ENCODE data around the gene MDM2.

The MDM2 gene

GRCh38 chr12:68807576-68808387 is at the start of gene MDM2:
MDM2 (plus strand) TSS chr12:68808177; CDS start chr12:68808478, 301 bp downstream.
- peak; percentile 38 to 93 (median 83) for DNase-seq

DNA sequence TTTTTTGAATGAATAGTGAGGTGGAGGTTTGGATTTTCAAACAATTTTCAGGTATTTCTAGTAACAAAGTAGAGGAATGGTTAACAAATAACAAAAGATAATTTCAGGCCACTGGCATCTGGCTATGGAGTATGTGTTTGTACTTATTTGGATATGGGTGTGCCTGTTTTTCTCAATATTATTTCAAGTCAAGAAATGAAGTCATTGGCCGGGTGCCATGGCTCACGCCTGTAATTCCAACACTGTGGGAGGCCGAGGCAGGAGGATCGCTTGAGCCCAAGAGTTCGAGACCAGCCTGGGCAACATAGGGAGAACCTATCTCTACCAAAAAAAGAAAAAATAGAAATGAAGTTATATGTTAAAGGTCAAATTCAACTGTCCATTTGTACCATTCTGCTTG is 48.1 kb upstream of the MDM2 start:
- DNase-seq, result no peak

- no peak for DNase-seq
These were observed 47.1 kb upstream of the MDM2 start for GRCh38 chr12:68760806-68761441.

DNA sequence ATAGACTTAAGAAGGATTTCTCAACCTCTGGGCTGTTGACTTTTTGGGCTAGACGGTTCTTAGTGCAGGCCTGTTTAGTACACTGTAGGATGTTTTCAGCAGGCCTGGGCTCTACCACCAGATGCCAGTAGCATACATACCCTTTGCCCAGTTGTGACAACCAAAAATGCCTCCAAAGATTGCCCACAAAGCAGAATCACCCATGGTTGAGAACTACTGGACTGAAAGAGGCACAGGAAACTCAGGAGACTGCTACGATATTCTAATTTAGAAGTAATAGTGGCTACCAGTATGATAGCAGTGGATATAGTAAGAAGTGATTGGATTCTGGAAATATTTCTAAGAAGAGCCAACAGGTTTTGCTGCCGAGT is 46.5 kb upstream of the MDM2 start:
- no peak for DNase-seq

DNA sequence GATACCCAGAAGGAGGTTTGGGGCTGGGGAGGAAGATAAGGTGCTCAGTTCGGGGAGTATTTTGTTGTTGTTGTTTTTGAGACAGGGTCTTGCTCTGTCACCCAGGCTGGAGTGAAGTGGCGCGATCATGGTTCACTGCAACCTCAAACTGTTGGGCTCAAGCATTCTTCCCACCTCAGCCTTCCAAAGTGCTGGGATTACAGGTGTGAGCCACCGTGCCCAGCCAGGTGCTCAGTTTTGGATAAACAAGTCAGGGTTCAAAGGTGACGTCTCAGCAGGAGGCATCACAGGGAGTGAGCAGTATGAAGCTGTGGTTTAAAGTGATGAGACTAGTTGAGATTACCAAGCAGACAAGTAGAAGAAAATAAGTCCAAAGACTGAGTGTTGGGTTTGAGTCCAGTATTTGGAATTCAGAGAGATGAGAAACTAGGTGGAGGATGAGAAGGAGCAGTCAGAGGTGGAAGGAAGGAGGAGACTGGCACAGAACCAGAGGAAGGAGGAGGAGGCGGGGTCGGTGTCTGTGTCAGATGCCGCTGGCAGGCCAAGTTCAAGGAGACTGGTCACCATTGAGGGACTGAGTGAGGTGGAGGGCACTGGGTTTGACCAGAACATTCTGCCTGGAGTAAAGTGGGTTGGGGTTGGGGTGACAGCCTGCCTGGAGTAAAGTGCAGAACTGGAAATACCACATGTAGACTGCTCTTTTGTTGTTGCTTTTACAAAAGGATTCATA is 45.9 kb upstream of the MDM2 start:
- DNase-seq, result no peak

DNA sequence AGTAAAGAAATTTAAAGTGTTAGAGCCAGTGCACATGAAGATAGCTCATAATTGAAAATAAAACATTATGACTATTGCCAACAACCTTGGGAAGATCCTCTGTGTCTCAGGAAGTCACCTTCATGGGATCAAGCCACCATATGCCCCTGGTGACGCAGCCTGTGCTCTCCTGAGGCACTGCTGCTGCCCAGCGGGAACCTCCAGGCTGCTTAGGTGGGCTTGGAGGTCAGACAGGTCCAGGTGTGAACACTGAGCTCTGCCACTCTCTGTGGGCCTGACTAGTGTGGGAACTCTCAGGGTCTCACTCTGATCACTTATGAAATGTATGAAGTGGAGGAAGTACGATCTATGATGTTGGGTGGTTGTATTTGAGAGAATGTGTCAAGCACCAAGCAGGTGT is 45.3 kb upstream of the MDM2 start:
- DNase-seq, result no peak

DNA sequence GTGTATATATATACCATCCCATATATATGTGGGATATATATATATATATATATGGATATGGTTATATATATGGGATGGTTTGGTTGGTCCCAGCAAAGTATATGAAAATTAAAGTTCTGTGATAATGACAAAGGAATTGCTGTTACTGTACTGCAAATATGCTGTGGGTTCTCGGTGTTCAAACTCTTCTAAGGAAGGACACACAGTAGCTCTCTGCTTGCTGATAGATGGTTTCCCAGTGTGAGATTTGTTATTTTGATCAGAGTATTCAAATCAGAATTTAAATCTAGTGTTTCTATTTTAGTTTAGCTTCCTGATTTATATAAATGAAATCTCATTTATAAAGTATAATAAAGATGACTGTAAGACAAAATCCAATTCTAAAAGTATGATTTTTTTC is 42.3 kb upstream of the MDM2 start:
- DNase-seq, result no peak

- DNase-seq, result no peak
These were observed 41.3 kb upstream of the MDM2 start for GRCh38 chr12:68766646-68767045.

- DNase-seq, result no peak
These were observed 40.8 kb upstream of the MDM2 start for GRCh38 chr12:68767191-68767590.

DNA sequence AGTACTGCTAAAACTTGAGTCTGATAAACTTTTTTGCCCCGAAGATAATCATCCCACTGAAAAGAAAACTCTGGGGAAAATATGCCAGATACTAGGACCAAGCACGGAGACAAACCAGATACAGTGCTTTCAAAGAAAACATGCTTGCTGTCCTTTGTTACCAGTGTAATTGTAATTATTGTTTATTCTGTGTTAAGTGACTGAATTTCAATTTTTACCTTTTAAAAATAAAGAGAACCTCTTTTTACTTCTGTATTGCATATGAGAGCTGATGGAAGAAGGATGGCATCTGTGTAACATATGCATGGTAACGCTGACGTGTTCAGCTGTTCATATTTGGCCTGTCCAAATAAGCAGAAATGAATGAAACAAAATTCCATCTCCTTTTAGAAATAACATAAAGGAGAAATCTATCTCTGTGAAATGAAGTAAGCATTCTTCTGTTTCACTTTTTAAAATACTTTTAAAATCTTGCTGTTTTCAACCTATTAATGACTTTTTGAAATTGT is 39.5 kb upstream of the MDM2 start:
- DNase-seq, result no peak

DNA sequence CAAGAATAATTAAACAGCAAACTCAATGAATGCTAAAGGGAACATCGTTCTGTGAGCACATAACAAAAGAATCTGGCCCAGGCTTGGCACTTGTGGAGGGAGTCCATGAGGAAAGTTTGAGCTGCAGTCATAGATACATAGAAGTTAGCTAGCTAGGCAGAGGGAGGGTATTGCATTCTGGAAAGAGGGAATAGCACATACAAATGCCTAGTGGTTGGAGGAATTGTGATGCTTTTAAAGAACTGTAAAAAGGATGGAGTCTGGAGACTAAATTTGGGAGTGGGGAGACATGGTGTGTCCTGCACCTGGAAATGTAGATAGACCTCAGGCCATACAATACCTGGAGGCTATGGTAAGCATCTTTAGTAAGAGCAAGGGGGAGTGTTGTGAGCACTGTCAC is 38.0 kb upstream of the MDM2 start:
- DNase-seq, result no peak

DNA sequence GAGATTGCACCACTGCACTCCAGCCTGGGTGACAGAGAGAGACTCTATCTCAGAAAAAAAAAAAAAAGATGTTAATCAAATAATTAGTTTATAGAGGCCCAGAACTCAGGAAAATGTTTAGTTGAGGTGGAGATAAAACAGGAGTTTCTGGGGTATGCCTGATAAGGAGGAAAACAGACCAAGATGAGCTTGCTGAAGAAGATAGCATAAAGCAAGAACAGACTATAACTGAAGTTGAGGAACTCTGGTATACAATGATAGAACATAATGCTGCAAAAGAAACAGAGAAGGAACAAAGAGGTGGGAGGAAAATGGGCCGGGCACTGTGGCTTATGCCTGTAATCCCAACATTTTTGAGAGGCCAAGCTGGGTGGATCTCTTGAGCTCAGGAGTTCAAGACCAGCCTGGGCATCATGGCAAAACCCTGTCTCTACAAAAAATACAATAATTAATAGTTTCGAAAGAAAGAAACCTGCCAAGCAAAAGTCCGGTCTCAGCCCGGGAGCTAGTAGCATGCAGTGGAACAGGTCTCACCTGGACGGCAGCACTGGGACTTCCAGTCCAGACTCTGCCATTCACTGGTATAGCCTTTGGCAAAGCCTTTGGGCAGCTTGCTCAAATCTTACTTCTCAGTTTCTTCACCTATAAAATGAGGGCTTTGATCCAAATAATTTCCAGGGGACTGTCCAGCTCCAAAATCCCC is 36.6 kb upstream of the MDM2 start:
- no peak for DNase-seq

DNA sequence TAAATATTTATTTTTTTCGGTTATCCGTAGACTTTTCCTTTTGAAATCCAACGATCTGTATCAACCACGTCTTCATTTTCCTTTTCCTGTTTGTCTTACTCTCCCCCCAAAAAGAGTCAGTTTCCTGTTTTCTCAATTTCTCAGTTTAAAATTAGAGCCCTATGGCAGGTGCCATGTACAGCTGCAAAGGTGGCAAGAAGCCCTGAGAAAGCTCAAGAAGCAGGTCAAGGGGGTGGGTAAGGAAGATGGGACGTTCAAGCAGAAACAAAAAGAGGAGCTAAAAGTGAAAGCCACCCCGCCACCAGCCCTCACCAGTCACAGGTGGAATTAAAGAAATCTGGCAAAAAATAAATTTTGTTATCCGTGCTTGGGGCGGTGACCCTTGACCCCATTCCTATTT is 35.3 kb upstream of the MDM2 start:
- no peak for DNase-seq

DNA sequence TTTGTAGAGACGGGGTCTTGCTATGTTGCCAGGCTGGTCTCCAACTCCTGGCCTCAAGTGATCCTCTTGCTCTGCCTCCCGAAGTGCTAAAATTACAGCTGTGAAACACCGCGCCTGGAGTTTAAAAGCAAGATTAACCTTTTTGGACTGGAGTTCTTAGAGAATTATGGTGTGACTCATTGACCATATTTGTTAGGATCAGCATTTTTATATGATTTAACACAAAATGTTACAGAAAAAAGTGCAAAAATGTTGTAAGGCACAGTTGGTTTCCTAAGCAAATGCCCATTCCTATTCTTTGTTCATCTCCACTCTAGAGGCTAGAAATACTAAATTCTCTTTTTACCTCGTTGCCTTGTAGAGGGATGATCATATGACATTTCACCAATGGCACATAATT is 34.4 kb upstream of the MDM2 start:
- no peak for DNase-seq

DNA sequence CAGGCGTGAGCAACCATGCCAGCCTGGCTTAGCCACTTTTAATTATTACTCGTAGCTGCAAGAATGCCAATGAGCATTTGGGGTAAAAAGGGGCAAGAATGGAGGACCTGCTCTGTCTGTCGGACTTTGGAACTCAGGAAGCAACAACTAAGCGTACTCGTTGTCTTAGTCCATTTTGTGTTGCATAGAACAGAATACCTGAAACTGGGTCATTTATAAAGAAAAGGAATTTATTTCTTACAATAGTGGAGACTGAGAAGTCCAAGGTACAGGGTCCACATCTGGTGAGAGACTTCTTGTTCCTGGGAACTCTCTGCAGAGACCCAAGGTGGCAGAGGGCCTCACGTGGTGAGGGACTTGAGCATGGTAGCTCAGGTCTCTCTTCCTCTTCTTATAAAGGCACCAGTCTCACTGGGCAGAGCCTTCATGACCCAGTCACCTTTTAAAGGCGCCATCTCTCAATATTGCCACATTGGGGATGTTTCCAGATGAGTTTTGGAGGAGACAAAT is 32.8 kb upstream of the MDM2 start:
- no peak for DNase-seq

DNA sequence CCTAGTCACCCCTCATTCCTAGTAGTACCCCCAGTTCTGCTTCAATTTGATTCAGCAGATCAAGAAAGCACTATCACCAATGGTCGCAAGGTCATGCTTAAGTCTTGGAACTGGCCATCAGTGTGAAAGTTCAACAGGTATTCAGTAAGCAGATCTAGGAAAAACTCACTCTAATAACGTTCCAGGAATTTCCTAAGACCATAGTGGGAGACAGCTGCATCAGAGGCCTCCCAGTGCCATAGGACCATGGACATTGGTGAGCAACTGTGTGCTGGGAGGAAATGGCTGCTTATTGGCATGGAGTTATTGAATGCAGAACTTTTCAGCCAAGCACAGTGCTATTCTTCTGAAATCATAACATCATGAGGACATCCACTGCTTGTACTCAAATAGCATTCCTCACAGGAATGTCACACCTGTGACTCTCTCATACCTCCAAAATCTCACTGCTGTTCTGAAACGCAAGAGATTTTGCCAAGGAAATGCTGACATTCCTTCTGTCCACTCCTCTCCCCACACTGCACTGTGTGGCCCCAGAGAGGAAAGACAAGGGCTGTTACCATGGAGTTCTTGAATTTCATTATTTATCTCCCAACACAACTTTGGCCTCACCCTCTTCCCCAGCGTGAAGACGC is 30.9 kb upstream of the MDM2 start:
- no peak for DNase-seq

- DNase-seq, result no peak
These were observed 28.7 kb upstream of the MDM2 start for GRCh38 chr12:68779280-68779679.

- DNase-seq, result no peak
These were observed 27.2 kb upstream of the MDM2 start for GRCh38 chr12:68780731-68781130.

DNA sequence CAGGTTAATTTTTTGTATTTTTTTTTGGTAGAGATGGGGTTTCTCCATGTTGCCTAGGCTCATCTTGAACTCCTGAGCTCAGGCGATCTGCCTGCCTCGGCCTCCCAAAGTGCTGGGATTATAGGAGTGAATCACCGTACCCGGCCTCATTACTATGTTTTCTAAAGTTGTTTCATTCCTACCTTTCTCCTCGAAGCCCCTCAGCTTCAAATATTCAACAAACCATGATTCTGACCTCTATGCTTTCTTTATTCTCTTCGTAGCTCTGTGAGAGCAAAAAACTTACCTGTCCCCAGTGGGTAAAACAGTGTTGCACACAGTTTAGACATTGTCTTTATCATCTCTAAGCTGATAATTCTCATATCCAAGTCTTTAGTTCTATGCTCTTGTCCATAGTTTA is 26.2 kb upstream of the MDM2 start:
- no peak for DNase-seq

DNA sequence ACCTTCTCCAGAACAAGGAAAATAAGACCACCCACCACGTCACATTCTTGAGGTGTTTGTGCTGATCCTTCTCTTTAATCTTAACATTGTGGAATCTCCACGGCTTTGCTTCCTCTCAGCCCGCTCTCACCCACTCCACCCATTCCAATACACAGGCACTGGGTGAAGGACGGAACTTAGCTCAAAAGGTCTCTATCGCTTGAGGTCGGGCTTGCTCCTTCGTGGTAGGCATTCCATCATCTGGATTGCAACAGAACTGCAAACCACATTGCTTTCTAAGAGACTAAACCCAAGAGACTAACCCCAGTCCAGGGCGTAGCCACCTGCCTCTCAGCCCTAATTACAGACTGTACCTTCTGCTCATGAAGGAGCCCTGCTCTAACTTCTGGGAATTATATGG is 24.0 kb upstream of the MDM2 start:
- no peak for DNase-seq

GRCh38 chr12:68785358-68785757 is 22.6 kb upstream of the MDM2 start:
- no peak for DNase-seq
